Colonic mucosa (tissue), 4 donors: Measurements from ENCODE around the gene TMEM190. TPM values are rescaled to one million over a fixed set of nuclear protein-coding genes. Genes with fewer than 3 reads are reported as not detected.
A peak's percentile ranks its signal among the peaks of the same experiment; 100 is the strongest.

Experiments
- DNase-seq: peaks from one replicate; pipeline ENCODE4 v3.0.0-alpha.2; 2020
- H3K27ac ChIP-seq: fragments of 200-600 bp; one replicate; pipeline ENCODE4 v1.8.0; 2021
- H3K27me3 ChIP-seq: fragments of 200-600 bp; one replicate; pipeline ENCODE4 v1.8.0; 2021
- H3K36me3 ChIP-seq: fragments of 200-600 bp; one replicate; pipeline ENCODE4 v1.8.0; 2021
- H3K4me1 ChIP-seq: fragments of 200-600 bp; one replicate; pipeline ENCODE4 v1.8.0; 2021; ENCODE audit warnings: mild to moderate bottlenecking
- H3K4me3 ChIP-seq: fragments of 200-600 bp; one replicate; pipeline ENCODE4 v1.8.0; 2021
- H3K9ac ChIP-seq, 2 donors: one replicate each; pipeline ENCODE4 v1.7.0; 2013; ENCODE audit warnings: control low read depth in 2 of 2, low read depth in 2 of 2, low read length in 2 of 2
- H3K9me3 ChIP-seq: fragments of 200-600 bp; one replicate; pipeline ENCODE4 v1.8.0; 2021
- intact Hi-C: fragments of 100-400 bp; cut with DNase I; formaldehyde crosslinking; loops from one replicate; pipeline ENCODE4 v1.14.1; 2022
- total RNA-seq, 2 donors: library from RNA; stranded (reverse); fragmentation: NEBNext Ultra II Directional in 1 of 2; extraction: Animal tissue kit (Norgen Biotek cat#: 25700) in 1 of 2; gene quantifications; one replicate each; pipeline ENCODE4 v1.2.1, GENCODE V29; 2021
- TF ChIP-seq, protein P1 (sequence below): fragments of 200-600 bp; IDR thresholded peaks from one replicate; pipeline ENCODE4 v1.8.0; 2022; ENCODE audit warnings: antibody characterized with exemption, mild to moderate bottlenecking
- donor health status: healthy.
- donor health status: DM: no; HTN: no; CAD: no.
- donor health status: DM: no; HTN: no; CAD: no.

The TMEM190 gene
- total RNA-seq, 2 donors from 2014 or later: not detected

DNA sequence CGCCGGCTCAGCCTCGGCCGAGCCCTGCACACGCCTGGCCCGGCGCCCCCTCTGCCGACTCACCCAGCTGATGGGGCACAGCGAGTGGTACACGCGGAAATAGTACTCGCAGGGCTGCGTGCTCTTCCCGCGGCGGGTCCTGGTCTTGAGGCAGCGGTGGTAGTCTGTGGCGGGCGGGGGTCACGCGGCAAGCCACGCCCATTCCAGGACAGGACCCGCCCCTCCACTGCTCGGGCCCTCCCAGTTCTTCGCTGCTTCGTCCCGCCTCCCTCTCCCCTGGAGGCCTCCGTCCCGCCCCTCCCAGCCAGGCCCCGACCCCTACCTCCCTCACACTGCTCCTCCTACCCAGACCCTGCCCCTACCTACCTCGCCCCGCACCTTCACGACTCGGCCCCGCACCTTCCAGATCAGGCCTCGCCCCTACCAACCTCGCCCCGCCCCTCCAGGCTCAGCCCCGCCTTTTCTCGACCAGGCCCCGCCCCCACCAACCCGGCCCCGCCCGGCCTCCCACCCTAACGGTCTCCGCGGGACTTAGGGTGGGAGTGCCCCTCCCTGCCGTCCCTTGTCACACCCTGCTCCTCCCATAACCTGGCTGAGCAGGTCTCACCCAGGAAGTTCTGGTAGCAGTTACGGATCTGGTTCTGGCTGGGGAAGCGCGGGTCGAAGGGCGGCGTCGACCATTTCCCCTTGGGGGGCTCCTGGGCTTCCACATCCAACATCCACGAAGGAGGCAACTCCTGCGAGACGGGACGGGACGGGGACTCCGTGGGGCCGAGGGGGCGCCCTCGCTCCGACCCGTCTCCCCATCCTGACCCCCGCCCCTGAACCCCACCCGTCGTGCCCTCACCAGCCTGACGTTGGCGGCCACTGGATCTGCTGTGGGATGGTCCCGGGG, 22.6 kb upstream of the TMEM190 start:
- H3K9ac ChIP-seq: peak overlapping the region; percentile 55 to 83
- no peaks in the 10 kb centered on the region for H3K9me3 ChIP-seq
- no peaks in the 10 kb centered on the region for H3K36me3 ChIP-seq
- DNase-seq: peak; percentile 84
- H3K4me1 ChIP-seq: peaks cover 5% of the 10 kb centered on the region
- H3K27ac ChIP-seq: no peak overlapping the region
- peak overlapping the region; percentile 40 for H3K4me3 ChIP-seq
- TF ChIP-seq, protein P1, sequence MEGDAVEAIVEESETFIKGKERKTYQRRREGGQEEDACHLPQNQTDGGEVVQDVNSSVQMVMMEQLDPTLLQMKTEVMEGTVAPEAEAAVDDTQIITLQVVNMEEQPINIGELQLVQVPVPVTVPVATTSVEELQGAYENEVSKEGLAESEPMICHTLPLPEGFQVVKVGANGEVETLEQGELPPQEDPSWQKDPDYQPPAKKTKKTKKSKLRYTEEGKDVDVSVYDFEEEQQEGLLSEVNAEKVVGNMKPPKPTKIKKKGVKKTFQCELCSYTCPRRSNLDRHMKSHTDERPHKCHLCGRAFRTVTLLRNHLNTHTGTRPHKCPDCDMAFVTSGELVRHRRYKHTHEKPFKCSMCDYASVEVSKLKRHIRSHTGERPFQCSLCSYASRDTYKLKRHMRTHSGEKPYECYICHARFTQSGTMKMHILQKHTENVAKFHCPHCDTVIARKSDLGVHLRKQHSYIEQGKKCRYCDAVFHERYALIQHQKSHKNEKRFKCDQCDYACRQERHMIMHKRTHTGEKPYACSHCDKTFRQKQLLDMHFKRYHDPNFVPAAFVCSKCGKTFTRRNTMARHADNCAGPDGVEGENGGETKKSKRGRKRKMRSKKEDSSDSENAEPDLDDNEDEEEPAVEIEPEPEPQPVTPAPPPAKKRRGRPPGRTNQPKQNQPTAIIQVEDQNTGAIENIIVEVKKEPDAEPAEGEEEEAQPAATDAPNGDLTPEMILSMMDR: no peak
- H3K27me3 ChIP-seq: peaks cover 18% of the 10 kb centered on the region
- intact Hi-C loops: no loop called here

DNA sequence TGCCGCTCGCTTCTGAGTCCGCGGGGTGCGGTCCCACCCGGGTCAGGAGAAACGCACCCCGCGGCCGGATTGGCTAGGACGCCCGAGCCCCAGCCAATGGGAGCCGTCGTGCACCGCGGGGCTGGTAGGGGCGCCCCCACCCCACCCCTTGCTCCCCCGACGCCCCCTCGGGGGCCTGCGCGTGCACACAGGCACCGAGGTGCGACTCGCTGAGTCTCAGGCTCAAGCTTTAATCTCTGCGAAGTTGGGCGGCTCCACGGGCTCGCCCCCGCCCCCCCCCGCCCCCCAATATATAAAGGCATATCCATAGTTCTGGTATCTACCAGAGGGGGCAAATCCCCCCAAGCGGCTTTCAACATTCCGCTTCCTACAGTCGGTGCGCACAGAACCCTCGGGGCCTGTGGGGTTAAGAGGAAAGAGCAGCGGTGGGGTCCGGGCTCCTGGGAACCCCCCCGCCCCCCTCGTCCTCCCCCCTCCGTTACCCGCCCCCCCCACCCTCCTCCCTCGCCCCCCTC, 21.9 kb upstream of the TMEM190 start, which contains the start of gene COX6B2:
Gene COX6B2, minus strand, starts transcription at position 22 of the 515 bp plus-strand sequence. CDS start 198 bp downstream, outside the sequence.
- no peak within 1 kb of the TSS for H3K27ac ChIP-seq
- H3K9ac ChIP-seq: peak within 1 kb of the TSS; percentile 55 to 83
- H3K9me3 ChIP-seq: no peaks in the 10 kb centered on the region

DNA sequence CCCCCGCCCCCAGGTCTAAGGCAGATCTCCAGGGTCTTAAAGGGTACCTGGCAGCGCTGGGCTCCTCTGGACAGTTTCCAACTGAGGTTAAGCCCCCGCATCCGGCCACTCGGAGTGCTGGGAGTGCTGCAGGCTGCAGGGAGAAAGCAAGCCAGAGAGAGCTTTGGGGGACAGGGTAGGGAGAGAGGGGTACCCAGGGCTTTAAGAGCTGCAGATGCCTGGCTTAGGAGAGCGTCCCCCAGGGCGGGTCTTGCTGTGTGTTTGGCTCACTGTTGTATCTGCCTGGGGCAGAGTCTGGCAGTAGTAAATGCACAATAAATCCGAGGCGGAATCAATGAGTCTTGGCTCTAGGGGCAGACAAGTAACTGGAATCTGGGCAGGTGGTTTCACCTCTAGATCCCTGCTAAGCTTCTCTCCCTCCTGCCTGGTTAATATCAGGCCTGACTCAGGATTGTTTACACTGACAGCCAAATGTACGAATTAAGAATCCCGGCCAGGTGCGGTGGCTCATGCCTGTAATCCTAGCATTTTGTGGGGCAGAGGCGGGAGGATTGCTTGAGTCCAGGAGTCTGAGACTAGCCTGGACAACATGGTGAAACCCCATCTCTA, 21.3 kb upstream of the TMEM190 start:
- H3K27me3 ChIP-seq: peaks cover 18% of the 10 kb centered on the region

More for the DNA sequence above, 21.9 kb upstream of the TMEM190 start, which contains the start of gene COX6B2:
- Histone ChIP-seq H3K4me1 (peaks cover 5% of the 10 kb centered on the region), H3K27me3 (peaks cover 18% of the 10 kb centered on the region), H3K4me3 (peak within 1 kb of the TSS; percentile 40), H3K36me3 (no peaks in the 10 kb centered on the region)
- intact Hi-C loops: no loop called here
- DNase-seq: no peak
- TF ChIP-seq, protein P1: no peak

DNA sequence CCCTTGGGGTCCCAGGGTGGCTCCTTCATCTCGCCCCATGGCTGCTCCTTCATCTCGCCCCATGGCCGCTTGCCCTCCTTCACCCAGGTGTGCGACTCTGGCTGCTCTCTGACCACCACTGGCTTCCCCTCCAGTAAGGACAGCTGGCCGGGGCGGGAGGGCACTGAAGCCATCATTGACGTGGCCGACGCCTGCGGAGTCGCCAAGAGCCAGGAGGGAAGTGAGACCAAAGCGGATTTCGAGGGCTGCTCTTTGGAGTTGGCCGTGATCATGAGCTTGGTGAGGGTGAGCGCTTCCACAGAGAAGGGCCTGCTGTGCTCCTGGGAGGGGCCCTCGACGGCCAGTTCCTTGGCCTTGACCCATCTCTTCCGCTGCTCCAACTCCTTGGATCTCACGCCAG, 18.1 kb upstream of the TMEM190 start:
- intact Hi-C loops: no loop called here
- no peak for DNase-seq
- Histone ChIP-seq H3K36me3 (no peaks in the 10 kb centered on the region), H3K27ac (no peak overlapping the region), H3K27me3 (peaks cover 9% of the 10 kb centered on the region), H3K4me1 (peaks cover 5% of the 10 kb centered on the region), H3K9ac (no peak overlapping the region), H3K9me3 (no peaks in the 10 kb centered on the region), H3K4me3 (no peak overlapping the region)
- TF ChIP-seq, protein P1: no peak

More for the DNA sequence above, 21.3 kb upstream of the TMEM190 start:
- intact Hi-C loops: no loop called here
- TF ChIP-seq, protein P1: no peak
- H3K4me1 ChIP-seq: peaks cover 5% of the 10 kb centered on the region
- H3K36me3 ChIP-seq: no peaks in the 10 kb centered on the region
- H3K9me3 ChIP-seq: no peaks in the 10 kb centered on the region
- no peak overlapping the region for H3K27ac ChIP-seq
- DNase-seq: peak; percentile 57
- no peak overlapping the region for H3K4me3 ChIP-seq
- H3K9ac ChIP-seq: no peak overlapping the region
